Measurements from ENCODE around the gene KLHL36. TPM values are rescaled to one million over a fixed set of nuclear protein-coding genes. Genes with fewer than 3 reads are reported as not detected.

KLHL36 gene
- total and polyA plus RNA-seq, 3 donors from 2014 or later: 75.1 to 129 (median 113) TPM

- no peak overlapping the region for H3K27ac ChIP-seq
- intact Hi-C loops (cut with DNase I; ENCODE audit: low total_unique reads): no loop called here
- H3K36me3 ChIP-seq (ENCODE audit: low read depth, missing control alignments): no peaks in the 10 kb centered on the region
Observed at GRCh38 chr16:84677849-84678248, 29.5 kb downstream of the KLHL36 start.

GRCh38 chr16:84678541-84678940, 30.2 kb downstream of the KLHL36 start:
- WGBS, 2 donors: 89 to 97% methylated on average over 9 of the region's 9 CpGs
- Histone ChIP-seq H3K27me3 (no peaks in the 10 kb centered on the region), H3K27ac (no peak overlapping the region), H3K4me1 (no peaks in the 10 kb centered on the region), H3K9me3 (no peaks in the 10 kb centered on the region), H3K36me3 (ENCODE audit: low read depth, missing control alignments) (no peaks in the 10 kb centered on the region), H3K4me3 (no peak overlapping the region)
- no peak for DNase-seq
- TF ChIP-seq CTCF (IDR thresholded peaks at IDR 0.05) (no peak), POLR2A (IDR thresholded peaks at IDR 0.05) (no peak)
- intact Hi-C loops (cut with DNase I; ENCODE audit: low total_unique reads): no loop called here

More at GRCh38 chr16:84677849-84678248, 29.5 kb downstream of the KLHL36 start:
- TF ChIP-seq CTCF (IDR thresholded peaks at IDR 0.05) (no peak), POLR2A (IDR thresholded peaks at IDR 0.05) (no peak)
- WGBS, 2 donors: 52% methylated on average over 10 of the region's 10 CpGs
- H3K9me3 ChIP-seq: no peaks in the 10 kb centered on the region
- no peaks in the 10 kb centered on the region for H3K27me3 ChIP-seq
- peak; percentile 22 for DNase-seq
- H3K4me1 ChIP-seq: no peaks in the 10 kb centered on the region
- no peak overlapping the region for H3K4me3 ChIP-seq

- no peaks in the 10 kb centered on the region for H3K36me3 ChIP-seq (ENCODE audit: low read depth, missing control alignments)
- no peak overlapping the region for H3K4me3 ChIP-seq
- 94% methylated on average over 10 of the region's 10 CpGs for WGBS, 2 donors
- no peaks in the 10 kb centered on the region for H3K4me1 ChIP-seq
- H3K27ac ChIP-seq: no peak overlapping the region
- no peaks in the 10 kb centered on the region for H3K27me3 ChIP-seq
- TF ChIP-seq POLR2A (IDR thresholded peaks at IDR 0.05): no peak
- TF ChIP-seq CTCF (IDR thresholded peaks at IDR 0.05): no peak
- intact Hi-C loops (cut with DNase I; ENCODE audit: low total_unique reads): no loop called here
- DNase-seq: no peak
- H3K9me3 ChIP-seq: no peaks in the 10 kb centered on the region
Observed at GRCh38 chr16:84680165-84680842, 32.0 kb downstream of the KLHL36 start.

- no peak for DNase-seq
- Histone ChIP-seq H3K36me3 (ENCODE audit: low read depth, missing control alignments) (no peaks in the 10 kb centered on the region), H3K27me3 (no peaks in the 10 kb centered on the region), H3K4me1 (no peaks in the 10 kb centered on the region), H3K9me3 (no peaks in the 10 kb centered on the region), H3K4me3 (no peak overlapping the region), H3K27ac (no peak overlapping the region)
- WGBS, 2 donors: 94 to 97% methylated on average over 4 of the region's 4 CpGs
- no peak for TF ChIP-seq CTCF (IDR thresholded peaks at IDR 0.05)
- intact Hi-C loops (cut with DNase I; ENCODE audit: low total_unique reads): no loop called here
Observed at GRCh38 chr16:84680843-84681629, 32.7 kb downstream of the KLHL36 start.

Data from testis (tissue), 3 donors.